Stimulated activated CD4-positive, alpha-beta T cell treated with anti-CD3 and anti-CD28 coated beads, Interleukin-2, amount 100 ng/mL, for 24 hours (primary cell): ENCODE measurements around the gene ANTXR1.
A peak's percentile ranks its signal among the peaks of the same experiment; 100 is the strongest.

Experiments used
- DNase-seq, 2 donors: peaks; one replicate each; pipeline ENCODE4 v3.0.0-alpha.2; 2020

The ANTXR1 gene

DNA sequence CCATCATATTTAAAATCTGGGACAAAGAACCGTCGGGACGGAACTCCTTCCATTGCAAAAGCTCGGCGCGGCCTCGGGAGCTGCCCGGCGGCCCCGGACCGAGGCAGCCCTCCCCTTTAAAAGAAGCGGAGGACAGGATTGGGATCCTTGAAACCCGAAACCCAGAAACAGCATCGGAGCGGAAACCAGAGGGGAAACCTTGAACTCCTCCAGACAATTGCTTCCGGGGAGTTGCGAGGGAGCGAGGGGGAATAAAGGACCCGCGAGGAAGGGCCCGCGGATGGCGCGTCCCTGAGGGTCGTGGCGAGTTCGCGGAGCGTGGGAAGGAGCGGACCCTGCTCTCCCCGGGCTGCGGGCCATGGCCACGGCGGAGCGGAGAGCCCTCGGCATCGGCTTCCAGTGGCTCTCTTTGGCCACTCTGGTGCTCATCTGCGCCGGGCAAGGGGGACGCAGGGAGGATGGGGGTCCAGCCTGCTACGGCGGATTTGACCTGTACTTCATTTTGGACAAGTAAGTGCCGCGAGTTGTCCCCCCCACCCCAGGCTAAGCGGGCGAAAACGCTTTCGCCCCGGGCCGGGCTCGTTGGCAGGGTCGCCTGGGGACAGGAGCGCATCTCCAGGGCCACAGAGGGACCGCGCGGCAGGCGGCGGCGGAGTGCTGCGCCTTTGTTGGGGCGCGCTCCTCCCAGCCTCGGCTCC is at the start of gene ANTXR1:
ANTXR1 (plus strand) TSS at position 38 of the 698 bp plus-strand sequence; CDS start at position 359, 321 bp downstream.
- DNase-seq, result peak; percentile 20 to 26

DNA sequence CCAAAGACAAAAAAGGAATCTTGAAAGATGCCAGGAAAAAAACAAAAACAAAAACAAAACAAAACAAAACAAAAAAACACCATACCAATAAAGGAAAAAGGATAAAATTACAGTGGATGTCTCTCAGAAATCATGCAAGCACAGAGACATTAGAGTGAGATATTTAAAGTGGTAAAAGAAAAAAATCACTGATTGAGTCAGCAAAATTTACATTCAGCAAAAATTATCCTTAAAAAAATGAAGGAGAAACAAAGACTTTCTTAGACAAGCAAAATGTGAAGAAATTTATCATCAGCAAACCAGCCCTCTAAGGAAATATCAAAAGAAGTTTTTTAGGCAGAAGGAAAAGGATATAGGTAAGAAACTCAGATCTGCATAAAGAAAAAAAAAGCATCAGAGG is 48.7 kb upstream of the ANTXR1 start:
- DNase-seq, result no peak

DNA sequence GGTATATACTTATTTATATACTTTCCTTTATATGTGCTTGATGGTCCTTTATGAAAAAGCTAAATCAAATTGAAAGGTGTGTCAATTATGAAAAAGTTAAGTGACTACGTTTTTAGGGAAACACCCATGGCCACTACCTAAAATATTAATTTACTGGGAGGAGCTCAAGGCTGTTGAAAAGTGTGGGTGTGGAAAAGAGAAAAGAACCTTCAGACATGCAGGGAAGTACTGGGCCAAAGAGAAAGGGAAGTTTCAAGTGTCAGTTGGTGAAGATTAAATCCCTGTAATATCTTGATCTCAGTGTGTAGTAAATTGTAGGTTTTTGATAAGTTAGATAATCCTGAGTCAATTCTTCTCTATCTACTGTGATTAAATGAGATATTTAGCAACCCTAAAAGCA is 44.8 kb upstream of the ANTXR1 start:
- DNase-seq, result no peak

DNA sequence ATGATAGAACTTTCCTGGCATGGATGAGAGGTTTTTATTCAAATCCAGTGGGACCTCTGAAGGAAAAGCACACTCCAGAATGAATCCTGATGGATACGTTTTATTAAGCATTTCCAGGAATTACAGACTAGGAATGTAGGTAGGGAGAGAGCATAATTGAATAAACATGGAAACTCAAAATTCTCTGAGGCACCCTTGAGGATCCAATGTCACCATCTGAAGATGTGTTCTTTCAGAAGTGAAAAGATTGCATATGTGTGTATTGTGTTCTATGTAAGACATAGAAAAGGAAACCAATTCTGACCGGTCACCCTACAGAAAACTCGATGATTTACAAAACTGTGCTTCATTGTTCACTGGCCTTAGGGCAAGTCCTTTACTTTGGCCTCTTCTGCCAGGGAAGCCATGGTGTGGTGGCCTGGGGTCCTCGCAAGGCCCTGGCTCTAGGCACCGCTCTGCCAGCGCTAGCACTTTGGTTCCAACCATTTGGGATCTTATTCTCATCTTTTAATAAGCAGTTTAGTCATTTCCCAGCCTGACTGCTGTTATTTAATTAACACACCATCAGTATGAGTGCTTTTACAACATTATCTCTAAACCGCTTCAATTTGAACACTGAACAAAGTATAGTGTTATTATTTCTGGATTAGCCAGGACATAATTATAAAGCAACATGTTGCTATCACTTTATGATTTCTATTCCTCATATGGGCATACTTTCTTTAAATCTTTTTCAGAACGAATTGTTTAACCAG is 43.1 kb upstream of the ANTXR1 start:
- no peak for DNase-seq

- DNase-seq, result no peak
Observed at GRCh38 chr2:68970566-68971265, 42.3 kb upstream of the ANTXR1 start.

DNA sequence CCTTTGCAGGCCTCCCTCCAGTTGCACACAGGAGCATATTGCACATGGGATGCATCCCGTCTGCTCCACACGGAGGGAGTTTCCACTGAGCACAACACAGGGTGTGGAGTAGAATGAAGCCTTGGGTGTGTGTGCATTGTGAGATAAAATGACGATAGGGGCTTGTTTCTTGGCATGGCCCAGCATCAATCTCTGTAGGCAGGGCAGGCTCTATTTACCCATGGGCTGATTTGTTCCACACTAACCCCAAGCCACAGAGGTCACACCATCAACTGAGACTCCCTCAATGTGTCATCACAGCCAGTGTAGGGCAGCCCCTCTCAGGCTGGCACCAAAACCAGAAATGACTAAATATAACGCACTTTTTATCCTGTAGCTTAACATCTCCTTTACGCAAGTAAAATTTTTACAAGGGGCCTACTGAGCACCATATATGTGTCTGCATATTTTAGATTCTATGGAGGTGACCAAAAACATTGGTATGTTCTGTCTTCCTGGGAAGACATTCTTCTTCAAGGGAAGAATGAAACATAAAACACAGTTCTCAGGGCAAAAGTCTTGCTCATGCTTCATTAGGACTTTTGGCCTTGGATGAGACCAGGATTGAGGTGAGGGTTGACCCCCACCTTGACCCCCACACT is 41.3 kb upstream of the ANTXR1 start:
- DNase-seq, result no peak

DNA sequence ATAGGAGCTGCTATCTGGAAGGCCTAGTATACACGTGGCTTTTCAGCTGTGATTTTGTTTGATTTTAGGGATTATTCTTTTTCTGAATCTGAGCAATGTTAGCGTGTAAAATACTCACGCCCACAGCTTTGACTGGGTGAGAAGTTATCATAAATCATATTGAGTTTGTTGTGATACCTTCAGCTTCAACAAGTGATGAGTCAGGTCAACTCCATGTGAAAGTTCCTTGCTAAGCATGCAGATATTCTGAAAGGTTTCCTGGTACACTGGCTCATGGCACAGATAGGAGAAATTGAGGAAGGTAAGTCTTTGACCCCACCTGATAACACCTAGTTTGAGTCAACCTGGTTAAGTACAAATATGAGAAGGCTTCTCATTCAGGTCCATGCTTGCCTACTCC is 38.7 kb upstream of the ANTXR1 start, which contains the start of gene GKN1:
GKN1 (plus strand) TSS at position 386 of the 400 bp plus-strand sequence. CDS start 42 bp downstream, outside the sequence.
- DNase-seq, result no peak

- no peak for DNase-seq
Observed at GRCh38 chr2:68974946-68975665, 37.9 kb upstream of the ANTXR1 start.

GRCh38 chr2:68975844-68976243 is 37.1 kb upstream of the ANTXR1 start:
- no peak for DNase-seq

DNA sequence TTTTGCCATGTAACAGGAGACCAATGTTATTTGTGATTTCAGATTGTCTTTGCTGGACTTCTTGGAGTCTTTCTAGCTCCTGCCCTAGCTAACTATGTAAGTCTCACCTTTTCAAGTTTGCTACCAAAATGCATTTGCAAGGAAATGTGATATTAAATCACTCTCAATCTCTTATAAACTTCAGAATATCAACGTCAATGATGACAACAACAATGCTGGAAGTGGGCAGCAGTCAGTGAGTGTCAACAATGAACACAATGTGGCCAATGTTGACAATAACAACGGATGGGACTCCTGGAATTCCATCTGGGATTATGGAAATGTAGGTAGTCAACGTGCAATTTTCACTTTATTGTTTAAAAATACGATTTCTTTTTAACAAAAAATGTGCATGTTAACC is 35.5 kb upstream of the ANTXR1 start:
- DNase-seq, result no peak

- DNase-seq, result no peak
Observed at GRCh38 chr2:68978098-68978497, 34.9 kb upstream of the ANTXR1 start.

DNA sequence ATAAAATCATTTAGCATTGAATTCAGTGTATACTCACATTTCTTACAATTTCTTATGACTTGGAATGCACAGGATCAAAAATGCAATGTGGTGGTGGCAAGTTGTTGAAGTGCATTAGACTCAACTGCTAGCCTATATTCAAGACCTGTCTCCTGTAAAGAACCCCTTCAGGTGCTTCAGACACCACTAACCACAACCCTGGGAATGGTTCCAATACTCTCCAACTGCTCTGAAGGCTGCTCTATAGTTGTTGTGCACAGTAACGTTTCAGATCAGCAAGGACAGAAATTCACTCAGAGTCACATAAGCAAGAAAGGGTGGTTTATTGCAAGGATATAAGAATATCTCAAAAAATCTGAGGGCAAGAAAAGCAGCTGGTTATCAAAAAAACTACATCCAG is 32.0 kb upstream of the ANTXR1 start:
- no peak for DNase-seq

DNA sequence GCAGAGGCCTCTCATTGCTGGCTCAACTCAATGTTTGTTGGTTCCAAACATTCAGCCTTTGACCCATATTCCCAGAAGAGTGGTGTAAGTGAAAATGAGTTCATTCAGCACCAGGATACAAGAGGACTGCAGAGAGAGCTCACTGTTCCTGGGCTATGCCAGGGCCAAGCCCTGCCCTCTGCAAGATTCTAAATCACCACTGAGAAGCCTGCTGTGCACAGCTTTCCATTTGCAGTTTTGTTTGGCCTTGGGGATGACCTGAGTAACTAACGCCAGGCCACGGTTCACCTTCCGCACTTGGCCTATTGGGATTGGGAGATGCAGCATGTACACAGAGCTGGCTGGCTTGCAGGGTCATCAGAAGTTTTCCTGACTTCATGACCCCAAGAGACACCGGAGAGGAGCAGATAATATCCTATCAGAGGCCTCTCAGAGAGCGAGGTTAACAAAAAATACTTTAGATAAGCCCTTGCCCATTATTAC is 25.9 kb upstream of the ANTXR1 start:
- no peak for DNase-seq

- no peak for DNase-seq
Observed at GRCh38 chr2:68989035-68989434, 23.9 kb upstream of the ANTXR1 start.

- DNase-seq, result no peak
Observed at GRCh38 chr2:68992341-68992740, 20.6 kb upstream of the ANTXR1 start.

DNA sequence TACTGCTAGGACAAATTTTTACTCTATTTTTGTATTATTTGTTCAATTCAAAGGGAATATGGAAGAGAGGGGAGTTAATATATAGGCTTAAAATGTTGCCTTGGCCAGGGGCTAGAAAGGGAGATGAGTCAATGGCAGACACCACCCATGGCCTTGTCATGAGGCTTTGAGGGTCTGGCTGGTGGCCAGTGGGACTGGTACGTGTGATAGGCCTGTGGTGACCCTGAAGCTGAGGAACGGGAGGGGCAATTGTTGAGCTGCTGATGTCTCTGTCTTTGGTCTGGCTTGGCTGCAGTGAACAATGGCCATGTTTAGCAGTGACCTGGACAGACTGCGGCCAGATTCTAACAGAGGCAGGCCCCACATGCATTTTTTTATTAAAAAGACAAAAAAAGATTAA is 20.0 kb upstream of the ANTXR1 start:
- no peak for DNase-seq

GRCh38 chr2:68993660-68994059 is 19.3 kb upstream of the ANTXR1 start:
- no peak for DNase-seq

DNA sequence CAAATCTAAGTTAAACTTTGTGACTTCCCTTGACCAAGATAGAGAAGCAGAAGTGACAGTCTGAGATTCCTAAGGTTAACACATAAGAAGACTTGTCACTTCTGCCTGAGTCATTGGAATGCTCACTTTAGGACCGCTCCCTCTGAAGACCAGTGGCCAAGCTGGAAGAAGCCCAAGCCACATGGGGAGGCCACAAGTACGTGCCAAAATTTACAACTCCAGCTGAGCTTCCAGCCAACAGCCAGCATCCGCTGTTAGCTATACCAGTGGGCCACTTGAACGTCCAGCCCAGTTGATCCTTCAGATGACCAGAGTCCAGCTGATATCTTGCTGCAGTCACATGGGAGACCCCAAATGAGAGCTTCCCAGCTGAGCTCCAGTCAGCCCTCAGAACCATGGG is 18.1 kb upstream of the ANTXR1 start:
- no peak for DNase-seq

DNA sequence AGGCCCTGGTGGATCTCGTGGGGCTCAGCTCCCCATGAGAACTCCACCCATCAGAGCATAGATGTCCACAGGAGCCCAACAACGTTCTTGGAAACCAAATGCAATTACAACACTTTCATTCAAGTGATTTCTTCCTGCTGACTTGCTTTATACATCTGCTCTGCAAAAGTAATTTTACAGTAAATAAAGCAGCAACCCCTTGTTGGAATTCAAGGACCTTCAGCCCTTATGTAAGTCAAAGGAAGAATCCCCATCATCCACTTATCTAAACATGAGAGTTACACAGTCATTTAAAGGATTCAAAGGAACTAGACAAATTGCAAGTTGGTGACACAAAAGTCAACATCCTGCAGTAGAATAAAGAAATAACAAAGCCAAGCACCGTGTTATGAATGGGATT is 17.1 kb upstream of the ANTXR1 start:
- DNase-seq, result no peak

DNA sequence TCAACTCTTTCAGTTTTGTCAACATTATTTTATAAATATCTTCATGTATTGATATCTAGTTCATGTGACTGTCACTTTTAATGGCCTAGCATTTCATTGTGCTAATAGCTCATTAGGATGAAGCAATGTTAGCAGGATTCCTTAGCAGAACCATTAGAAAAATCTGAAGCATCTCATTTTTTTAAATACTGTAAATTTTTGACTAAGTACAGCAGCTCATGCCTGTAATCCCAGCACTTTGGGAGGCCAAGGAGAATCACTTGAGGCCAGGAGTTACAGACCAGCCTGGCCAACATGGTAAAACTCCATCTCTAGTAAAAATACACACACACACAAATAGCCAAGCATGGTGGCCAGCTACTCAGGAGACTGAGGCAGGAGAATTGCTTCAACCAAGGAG is 15.6 kb upstream of the ANTXR1 start:
- no peak for DNase-seq

DNA sequence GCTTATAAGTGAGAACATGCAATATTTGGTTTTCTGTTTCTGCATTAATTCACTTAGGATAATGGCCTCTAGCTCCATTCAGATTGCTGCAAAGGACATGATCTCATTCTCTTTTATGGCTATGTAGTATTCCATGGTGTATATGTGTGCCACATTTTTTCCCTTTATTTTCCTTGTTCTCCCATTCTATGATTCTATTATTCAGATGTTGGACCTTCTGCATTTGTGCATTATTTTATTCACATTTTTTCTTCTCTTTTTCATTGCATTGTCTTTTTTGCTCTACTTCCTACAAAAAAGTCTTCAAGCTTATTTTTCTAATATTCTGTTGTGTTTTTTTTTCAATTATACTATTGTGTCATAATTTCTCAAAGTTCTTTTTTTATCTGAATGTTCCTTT is 11.1 kb upstream of the ANTXR1 start:
- DNase-seq, result no peak

- no peak for DNase-seq
Observed at GRCh38 chr2:69003731-69004130, 9.2 kb upstream of the ANTXR1 start.
